SK-N-SH treated with all-trans-retinoic acid at 6 μM for 48 hours (cell line): ENCODE results near the gene SRMS.

Source experiments
- ATAC-seq: fragments of 200-7000 bp; cut with Tn5 transposase; 3 replicates; pipeline ENCODE4 v1.9.1; 2020; ENCODE audit warnings: mild to moderate bottlenecking, moderate library complexity
- ARNTL ChIP-seq: fragments of 450-650 bp; formaldehyde crosslinking; IDR thresholded peaks from 2 replicates; pipeline ENCODE4 v1.5.0; 2020; ENCODE audit warnings: low read depth, mild to moderate bottlenecking, moderate library complexity, borderline replicate concordance
- BACH2 ChIP-seq: fragments of 250-450 bp; sonication (Bioruptor Pico); IDR thresholded peaks from 2 replicates; pipeline ENCODE4 v1.9.0; 2021; ENCODE audit warnings: mild to moderate bottlenecking, borderline replicate concordance
- CREB5 ChIP-seq: fragments of 250-450 bp; sonication (Bioruptor Pico); IDR thresholded peaks from 2 replicates; pipeline ENCODE4 v1.5.1; 2020; ENCODE audit warnings: low read depth, mild to moderate bottlenecking, moderate library complexity
- CSDC2 ChIP-seq: fragments of 250-450 bp; sonication (Bioruptor Pico); IDR thresholded peaks from 2 replicates; pipeline ENCODE4 v1.5.0; 2020; ENCODE audit warnings: mild to moderate bottlenecking, moderate library complexity
- CSRNP3 ChIP-seq: fragments of 250-450 bp; sonication (Bioruptor Pico); IDR thresholded peaks from 2 replicates; pipeline ENCODE4 v1.5.1; 2021; ENCODE audit warnings: mild to moderate bottlenecking, moderate library complexity
- ESRRG ChIP-seq: fragments of 250-450 bp; sonication (Bioruptor Pico); IDR thresholded peaks from 2 replicates; pipeline ENCODE4 v1.6.1; 2021; ENCODE audit warnings: mild to moderate bottlenecking
- GLIS3 ChIP-seq: fragments of 250-450 bp; sonication (Bioruptor Pico); IDR thresholded peaks from 2 replicates; pipeline ENCODE4 v1.5.0; 2020; ENCODE audit warnings: mild to moderate bottlenecking, moderate library complexity
- ISL1 ChIP-seq: fragments of 250-450 bp; sonication (Bioruptor Pico); IDR thresholded peaks from 2 replicates; pipeline ENCODE4 v2.1.2; 2022; ENCODE audit warnings: mild to moderate bottlenecking, moderate library complexity
- OSR1 ChIP-seq: fragments of 250-450 bp; sonication (Bioruptor Pico); IDR thresholded peaks from 2 replicates; pipeline ENCODE4 v1.8.0; 2022; ENCODE audit warnings: moderate library complexity, mild to moderate bottlenecking, inconsistent platforms
- PATZ1 ChIP-seq: fragments of 250-450 bp; sonication (Bioruptor Pico); IDR thresholded peaks from 2 replicates; pipeline ENCODE4 v1.8.0; 2020; ENCODE audit warnings: mild to moderate bottlenecking, moderate library complexity, borderline replicate concordance
- POU6F1 ChIP-seq: fragments of 250-450 bp; sonication (Bioruptor Pico); IDR thresholded peaks from 2 replicates; pipeline ENCODE4 v1.8.0; 2021; ENCODE audit warnings: low read depth, mild to moderate bottlenecking, moderate library complexity, borderline replicate concordance
- PPARA ChIP-seq: fragments of 250-450 bp; sonication (Bioruptor Pico); IDR thresholded peaks from 2 replicates; pipeline ENCODE4 v1.5.0; 2020; ENCODE audit warnings: mild to moderate bottlenecking, borderline replicate concordance
- RARB ChIP-seq: fragments of 250-450 bp; sonication (Bioruptor Pico); IDR thresholded peaks from 2 replicates; pipeline ENCODE4 v1.8.0; 2021; ENCODE audit warnings: mild to moderate bottlenecking, moderate library complexity
- TCF4 ChIP-seq: fragments of 250-450 bp; sonication (Bioruptor Pico); IDR thresholded peaks from 2 replicates; pipeline ENCODE4 v1.8.0; 2021; ENCODE audit warnings: mild to moderate bottlenecking, moderate library complexity, borderline replicate concordance
- TOX ChIP-seq: fragments of 250-450 bp; sonication (Bioruptor Pico); IDR thresholded peaks from 2 replicates; pipeline ENCODE4 v1.8.0; 2021; ENCODE audit warnings: mild to moderate bottlenecking, moderate library complexity, borderline replicate concordance
- TSHZ2 ChIP-seq: fragments of 250-450 bp; sonication (Bioruptor Pico); IDR thresholded peaks from 2 replicates; pipeline ENCODE4 v1.5.0; 2020; ENCODE audit warnings: mild to moderate bottlenecking, moderate library complexity
- ZC3H10 ChIP-seq: fragments of 250-450 bp; sonication (Bioruptor Pico); IDR thresholded peaks from 2 replicates; pipeline ENCODE4 v1.5.1; 2021; ENCODE audit warnings: mild to moderate bottlenecking, moderate library complexity
- ZFP3 ChIP-seq: fragments of 250-450 bp; sonication (Bioruptor Pico); IDR thresholded peaks from 2 replicates; pipeline ENCODE4 v1.5.0; 2020; ENCODE audit warnings: mild to moderate bottlenecking, moderate library complexity
- ZFP30 ChIP-seq: fragments of 450-650 bp; formaldehyde crosslinking; IDR thresholded peaks from 2 replicates; pipeline ENCODE4 v1.5.0; 2022; ENCODE audit warnings: mild to moderate bottlenecking, moderate library complexity
- ZNF565 ChIP-seq: fragments of 450-650 bp; formaldehyde crosslinking; conservative IDR thresholded peaks from 2 replicates; pipeline ENCODE4 v1.5.0; 2020; ENCODE audit warnings: low read depth, mild to moderate bottlenecking, moderate library complexity
- ZNF70 ChIP-seq: fragments of 450-650 bp; formaldehyde crosslinking; IDR thresholded peaks from 2 replicates; pipeline ENCODE4 v1.5.0; 2020; ENCODE audit warnings: mild to moderate bottlenecking, moderate library complexity
- ZNF8 ChIP-seq: fragments of 450-650 bp; formaldehyde crosslinking; IDR thresholded peaks from 2 replicates; pipeline ENCODE4 v1.5.0; 2020; ENCODE audit warnings: mild to moderate bottlenecking, moderate library complexity

SRMS gene

GRCh38 chr20:63540417-63541186 lies 6.9 kb downstream of the SRMS start:
- no peak for ATAC-seq
- TF ChIP-seq OSR1 (CRISPR knock-in tag) (no peak), ZFP3 (CRISPR knock-in tag) (no peak), GLIS3 (CRISPR knock-in tag) (no peak), POU6F1 (CRISPR knock-in tag) (no peak), BACH2 (CRISPR knock-in tag) (no peak), TCF4 (CRISPR knock-in tag) (no peak), PATZ1 (CRISPR knock-in tag) (no peak), CSRNP3 (CRISPR knock-in tag) (no peak), CREB5 (no peak), ARNTL (CRISPR knock-in tag) (no peak), TOX (CRISPR knock-in tag) (no peak), ZNF70 (CRISPR knock-in tag) (no peak), ZNF8 (CRISPR knock-in tag) (no peak), CSDC2 (no peak), ISL1 (CRISPR knock-in tag) (no peak), TSHZ2 (CRISPR knock-in tag) (no peak), ZNF565 (CRISPR knock-in tag) (no peak), ZC3H10 (no peak), ESRRG (no peak)

- no peak for ATAC-seq
- TF ChIP-seq GLIS3 (CRISPR knock-in tag) (no peak), OSR1 (CRISPR knock-in tag) (no peak)
These were observed 7.8 kb downstream of the SRMS start for GRCh38 chr20:63539441-63540370.

GRCh38 chr20:63539092-63539430 lies 8.5 kb downstream of the SRMS start:
- no peak for ATAC-seq
- TF ChIP-seq RARB (CRISPR knock-in tag) (no peak), ZFP30 (no peak), BACH2 (CRISPR knock-in tag) (no peak), ZC3H10 (no peak), CSDC2 (no peak), TOX (CRISPR knock-in tag) (no peak), PATZ1 (CRISPR knock-in tag) (no peak), GLIS3 (CRISPR knock-in tag) (no peak), ESRRG (no peak), ZFP3 (CRISPR knock-in tag) (no peak), PPARA (no peak), CSRNP3 (CRISPR knock-in tag) (no peak)
